ENCODE measurements around the gene ATP2B2.

GRCh38 chr3:10445561-10446175 lies 59.7 kb downstream of the ATP2B2 start:
- no peak for TF ChIP-seq CTCF (IDR thresholded peaks at IDR 0.05)
- no peak for TF ChIP-seq POLR2A (IDR thresholded peaks at IDR 0.05)
